ENCODE data around the gene PEPD. TPM values are rescaled to one million over a fixed set of nuclear protein-coding genes. Genes with fewer than 3 reads are reported as not detected.
A peak's percentile ranks its signal among the peaks of the same experiment; 100 is the strongest.

The PEPD gene
- total RNA-seq, 2 donors from 2014 or later = 52.2 to 67.9 TPM

- Mint-ChIP-seq H3K36me3 (ENCODE audit: low read depth) (peaks cover 29% of the 10 kb centered on the region), H3K27ac (no peak overlapping the region), H3K4me1 (no peaks in the 10 kb centered on the region), H3K27me3 (ENCODE audit: insufficient read depth) (no peaks in the 10 kb centered on the region), H3K9me3 (peaks cover 3% of the 10 kb centered on the region), H3K4me3 (no peak overlapping the region)
- no peak overlapping the region for H3K4me3 ChIP-seq (ENCODE audit: low read length)
- TF ChIP-seq, protein P1, sequence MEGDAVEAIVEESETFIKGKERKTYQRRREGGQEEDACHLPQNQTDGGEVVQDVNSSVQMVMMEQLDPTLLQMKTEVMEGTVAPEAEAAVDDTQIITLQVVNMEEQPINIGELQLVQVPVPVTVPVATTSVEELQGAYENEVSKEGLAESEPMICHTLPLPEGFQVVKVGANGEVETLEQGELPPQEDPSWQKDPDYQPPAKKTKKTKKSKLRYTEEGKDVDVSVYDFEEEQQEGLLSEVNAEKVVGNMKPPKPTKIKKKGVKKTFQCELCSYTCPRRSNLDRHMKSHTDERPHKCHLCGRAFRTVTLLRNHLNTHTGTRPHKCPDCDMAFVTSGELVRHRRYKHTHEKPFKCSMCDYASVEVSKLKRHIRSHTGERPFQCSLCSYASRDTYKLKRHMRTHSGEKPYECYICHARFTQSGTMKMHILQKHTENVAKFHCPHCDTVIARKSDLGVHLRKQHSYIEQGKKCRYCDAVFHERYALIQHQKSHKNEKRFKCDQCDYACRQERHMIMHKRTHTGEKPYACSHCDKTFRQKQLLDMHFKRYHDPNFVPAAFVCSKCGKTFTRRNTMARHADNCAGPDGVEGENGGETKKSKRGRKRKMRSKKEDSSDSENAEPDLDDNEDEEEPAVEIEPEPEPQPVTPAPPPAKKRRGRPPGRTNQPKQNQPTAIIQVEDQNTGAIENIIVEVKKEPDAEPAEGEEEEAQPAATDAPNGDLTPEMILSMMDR (conservative IDR thresholded peaks at IDR 0.05) = no peak
- no peaks in the 10 kb centered on the region for H3K4me1 ChIP-seq (ENCODE audit: control insufficient read depth, insufficient read depth, low read length)
- 80 to 95% methylated on average over 1 to 8 of the region's 8 CpGs for WGBS, 2 experiments (ENCODE audit: insufficient coverage in 1 of 2, insufficient read length in 1 of 2)
- no peak overlapping the region for H3K9ac ChIP-seq (ENCODE audit: extremely low read depth, low read length, poor library complexity, severe bottlenecking)
- H3K36me3 ChIP-seq (ENCODE audit: control insufficient read depth, insufficient read depth, low read length) = no peaks in the 10 kb centered on the region
- no peaks in the 10 kb centered on the region for H3K27me3 ChIP-seq (ENCODE audit: control insufficient read depth, insufficient read depth, low read length, poor library complexity, severe bottlenecking)
- DNase-seq = no peak
- H3K9me3 ChIP-seq (ENCODE audit: control insufficient read depth, low read length) = peaks cover 6% of the 10 kb centered on the region
- peak overlapping the region; percentile 57 for H3K27ac ChIP-seq (ENCODE audit: low read depth, low read length)
Observed at GRCh38 chr19:33486407-33486806, 35.2 kb downstream of the PEPD start.

- Histone ChIP-seq H3K4me1 (ENCODE audit: control insufficient read depth, insufficient read depth, low read length) (no peaks in the 10 kb centered on the region), H3K36me3 (ENCODE audit: control insufficient read depth, insufficient read depth, low read length) (peaks cover 7% of the 10 kb centered on the region), H3K27ac (ENCODE audit: low read depth, low read length) (no peak overlapping the region), H3K9ac (ENCODE audit: extremely low read depth, low read length, poor library complexity, severe bottlenecking) (no peak overlapping the region), H3K9me3 (ENCODE audit: control insufficient read depth, low read length) (peaks cover 10% of the 10 kb centered on the region), H3K27me3 (ENCODE audit: control insufficient read depth, insufficient read depth, low read length, poor library complexity, severe bottlenecking) (no peaks in the 10 kb centered on the region), H3K4me3 (ENCODE audit: low read length) (no peak overlapping the region)
- 94 to 95% methylated on average over 8 of the region's 8 CpGs for WGBS, 2 experiments (ENCODE audit: insufficient coverage in 1 of 2, insufficient read length in 1 of 2)
- Mint-ChIP-seq H3K4me3 (no peak overlapping the region), H3K4me1 (no peaks in the 10 kb centered on the region), H3K27ac (no peak overlapping the region), H3K27me3 (ENCODE audit: insufficient read depth) (no peaks in the 10 kb centered on the region), H3K9me3 (peaks cover 13% of the 10 kb centered on the region), H3K36me3 (ENCODE audit: low read depth) (peaks cover 44% of the 10 kb centered on the region)
- no peak for DNase-seq
- TF ChIP-seq, protein P1 (conservative IDR thresholded peaks at IDR 0.05) = no peak
Observed at GRCh38 chr19:33484226-33484774, 37.3 kb downstream of the PEPD start.

DNA sequence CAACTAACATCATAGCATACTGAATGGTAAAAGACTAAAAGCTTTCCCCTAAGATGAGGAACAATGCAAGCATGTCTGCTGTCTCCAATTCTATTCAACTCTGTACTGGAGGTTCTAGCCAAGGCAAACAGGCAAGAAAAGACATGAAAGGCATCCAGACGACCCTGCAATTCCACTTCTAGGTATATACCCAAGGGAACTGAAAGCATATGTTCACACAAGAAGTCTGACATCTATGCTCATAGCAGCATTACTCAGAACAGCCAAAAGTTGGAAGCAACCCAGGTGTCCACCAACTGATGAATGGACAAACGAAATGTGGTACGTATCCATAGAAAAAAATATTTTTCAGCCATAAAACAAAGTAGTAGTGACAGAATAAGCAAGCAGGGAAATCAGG lies 39.1 kb downstream of the PEPD start:
- Histone ChIP-seq H3K36me3 (ENCODE audit: control insufficient read depth, insufficient read depth, low read length) (peaks cover 16% of the 10 kb centered on the region), H3K4me1 (ENCODE audit: control insufficient read depth, insufficient read depth, low read length) (no peaks in the 10 kb centered on the region), H3K4me3 (ENCODE audit: low read length) (no peak overlapping the region), H3K27ac (ENCODE audit: low read depth, low read length) (no peak overlapping the region), H3K9me3 (ENCODE audit: control insufficient read depth, low read length) (peaks cover 17% of the 10 kb centered on the region), H3K27me3 (ENCODE audit: control insufficient read depth, insufficient read depth, low read length, poor library complexity, severe bottlenecking) (no peaks in the 10 kb centered on the region), H3K9ac (ENCODE audit: extremely low read depth, low read length, poor library complexity, severe bottlenecking) (no peak overlapping the region)
- Mint-ChIP-seq H3K27ac (no peak overlapping the region), H3K9me3 (peaks cover 13% of the 10 kb centered on the region), H3K4me3 (no peak overlapping the region), H3K4me1 (no peaks in the 10 kb centered on the region), H3K27me3 (ENCODE audit: insufficient read depth) (no peaks in the 10 kb centered on the region), H3K36me3 (ENCODE audit: low read depth) (peaks cover 59% of the 10 kb centered on the region)
- WGBS, 2 experiments (ENCODE audit: insufficient coverage in 1 of 2, insufficient read length in 1 of 2) = 83 to 89% methylated on average over 3 of the region's 3 CpGs
- DNase-seq = no peak
- TF ChIP-seq, protein P1 (conservative IDR thresholded peaks at IDR 0.05) = no peak

Data from endodermal cell (in vitro differentiated cells).